HG03575 (cell line): ENCODE results near the gene HIGD1A.

Experiments used
- ATAC-seq: cut with Tn5 transposase; IDR thresholded peaks from one replicate; pipeline ENCODE4 v1.9.1; 2021; ENCODE audit not compliant: unreplicated experiment, insufficient number of reproducible peaks, low FRiP score; ENCODE audit errors: extremely low read depth

Gene HIGD1A

DNA sequence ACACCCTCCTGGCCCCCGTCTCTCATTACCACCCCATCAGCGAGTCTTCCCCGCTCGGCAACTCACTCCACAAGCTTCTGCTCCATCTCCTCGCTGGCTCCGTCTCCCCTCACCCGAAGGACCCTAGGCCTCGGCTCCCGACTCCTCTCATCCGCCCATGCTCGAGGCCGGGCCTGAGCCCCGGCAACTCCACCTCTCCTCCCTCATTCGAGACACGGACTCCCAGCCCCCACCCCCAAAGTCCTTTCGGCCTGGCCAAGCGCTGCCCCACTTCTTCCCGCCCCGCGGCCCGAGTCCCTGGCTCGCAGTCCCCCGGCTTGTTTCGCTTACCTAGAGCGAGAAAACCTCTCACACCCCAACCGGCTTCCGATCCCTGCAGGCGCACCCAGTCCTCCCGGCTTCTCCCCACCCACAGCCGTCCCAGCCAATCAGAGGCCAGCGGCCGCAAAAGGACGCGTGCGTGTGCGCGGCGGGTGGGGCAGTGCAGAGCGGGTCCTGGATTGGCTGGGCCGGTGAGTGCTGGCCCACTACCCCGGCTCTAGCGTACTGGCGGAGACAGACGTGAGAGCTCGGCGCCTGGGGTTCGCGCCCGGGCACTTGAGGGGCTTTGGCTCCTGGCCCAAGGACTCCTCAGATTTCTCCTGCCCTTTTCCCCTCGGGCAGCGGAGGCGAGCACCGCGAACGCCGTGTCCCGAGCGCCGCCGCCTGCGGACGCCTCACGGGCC, at the start of gene HIGD1A:
HIGD1A (minus strand) TSS at position 385 of the 725 bp plus-strand sequence. CDS start 10,237 bp downstream, outside the sequence.
- peak; percentile 84 for ATAC-seq

GRCh38 chr3:42853739-42854302, 49.5 kb upstream of the HIGD1A start:
- no peak for ATAC-seq

- ATAC-seq: no peak
Observed at GRCh38 chr3:42853056-42853455, 48.8 kb upstream of the HIGD1A start.

GRCh38 chr3:42852441-42852840, 48.2 kb upstream of the HIGD1A start:
- no peak for ATAC-seq

- ATAC-seq: no peak
Observed at GRCh38 chr3:42851228-42851834, 47.0 kb upstream of the HIGD1A start.

DNA sequence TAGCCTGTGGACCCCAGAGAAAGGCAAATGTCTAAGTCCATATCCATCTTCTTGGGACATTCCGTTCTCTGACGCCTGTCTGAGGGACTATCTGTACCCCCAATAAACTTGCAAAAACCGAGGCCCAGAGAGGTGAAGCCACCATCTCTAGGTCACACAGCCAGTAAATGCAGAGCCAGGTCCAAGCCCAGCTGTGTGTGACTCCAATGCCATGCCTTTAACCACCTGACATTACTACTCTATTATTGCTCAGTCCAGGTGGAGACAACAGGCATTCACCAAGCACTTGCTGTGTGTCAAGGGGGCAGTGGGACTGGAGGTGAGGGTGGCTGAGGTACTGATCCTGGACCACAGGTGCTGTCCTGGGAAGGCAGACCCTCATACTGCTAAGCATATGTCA, 46.0 kb upstream of the HIGD1A start:
- no peak for ATAC-seq

GRCh38 chr3:42849017-42849416, 44.7 kb upstream of the HIGD1A start:
- ATAC-seq: no peak

DNA sequence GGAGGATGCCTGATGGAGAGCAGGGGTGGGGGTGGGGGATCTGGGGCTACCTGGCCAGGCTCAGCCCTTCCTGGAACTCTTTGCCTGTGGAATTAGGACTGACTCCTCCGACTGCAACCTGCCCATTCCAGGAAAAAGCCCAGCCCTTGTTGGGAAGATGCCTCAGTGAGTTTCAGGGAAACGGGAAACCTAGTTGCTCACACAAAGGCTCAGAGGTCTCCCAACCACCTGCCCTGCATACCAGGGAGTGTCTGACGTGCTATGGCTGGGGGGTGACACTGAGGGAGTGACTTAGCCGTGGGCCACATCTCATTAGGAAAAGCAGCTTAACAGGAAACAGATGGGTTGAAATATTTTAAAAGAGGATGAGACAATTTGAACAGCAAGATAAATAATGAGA, 43.4 kb upstream of the HIGD1A start:
- no peak for ATAC-seq

- ATAC-seq: no peak
Observed at GRCh38 chr3:42846685-42847522, 42.6 kb upstream of the HIGD1A start.

DNA sequence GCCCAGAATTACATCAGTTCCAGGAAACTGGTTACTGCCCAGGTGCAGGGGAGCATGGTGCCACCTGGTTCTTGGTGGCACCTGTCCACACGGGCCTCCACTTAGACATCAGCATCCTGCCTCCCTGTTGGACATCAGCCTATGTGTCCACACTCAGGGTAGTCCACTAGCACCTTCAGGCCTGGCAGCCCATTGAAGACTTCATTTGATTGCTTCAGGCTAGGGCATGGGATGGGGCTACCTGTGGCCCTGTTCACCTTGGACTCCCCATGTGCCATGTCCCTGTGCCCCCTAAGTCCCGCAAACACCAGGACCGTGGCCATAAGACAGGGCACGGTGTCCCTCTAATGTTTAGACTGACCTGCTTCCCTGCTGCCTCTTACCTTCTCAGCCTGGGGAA, 40.5 kb upstream of the HIGD1A start:
- no peak for ATAC-seq

DNA sequence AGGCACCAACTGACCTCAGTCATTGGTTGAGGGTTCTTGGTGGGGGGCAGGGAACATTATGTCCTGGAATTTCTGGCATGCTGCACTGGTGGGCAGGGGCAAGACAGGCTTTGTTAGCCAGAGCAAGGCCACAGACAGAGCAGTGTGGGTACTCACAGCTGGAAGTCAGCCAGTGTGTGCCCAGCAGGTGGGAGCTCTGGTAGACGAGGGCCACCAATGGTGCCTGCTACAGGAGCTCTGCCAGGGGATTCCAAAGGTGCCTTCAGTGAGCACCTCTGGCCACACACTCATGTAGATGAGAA, 40.1 kb upstream of the HIGD1A start:
- ATAC-seq: no peak

DNA sequence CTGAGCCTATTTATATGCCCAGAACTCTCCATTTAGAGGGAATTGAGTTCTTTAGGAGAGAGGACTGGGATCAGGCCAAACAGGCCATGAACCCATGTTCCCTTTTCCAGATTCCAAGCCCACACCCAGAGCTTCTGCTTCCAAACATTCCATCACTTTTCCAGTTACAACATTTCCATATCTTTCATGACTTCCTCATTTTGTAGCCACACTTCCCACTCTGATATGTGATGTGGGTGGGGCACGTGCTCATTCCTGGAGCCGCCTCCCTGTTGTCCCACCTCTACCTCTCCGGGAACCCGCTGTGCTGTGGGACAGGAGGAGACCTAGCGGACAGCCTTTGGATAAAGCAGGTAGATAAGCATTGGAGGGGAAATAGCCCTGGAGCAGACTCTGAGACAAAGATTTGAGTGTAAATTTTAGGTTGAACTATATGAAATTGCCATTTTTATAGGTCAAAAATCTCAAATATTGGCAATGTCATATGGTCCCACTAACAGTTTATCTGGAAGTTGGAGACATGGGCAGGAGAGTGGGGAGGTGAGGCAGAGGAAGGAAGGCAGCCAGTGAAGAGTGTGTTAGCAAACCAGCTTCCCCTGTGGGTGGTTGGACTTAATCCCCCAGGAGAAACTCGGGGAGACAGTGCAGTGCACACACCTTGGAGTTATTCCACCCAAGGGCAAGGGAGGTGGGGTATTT, 39.6 kb upstream of the HIGD1A start:
- no peak for ATAC-seq

DNA sequence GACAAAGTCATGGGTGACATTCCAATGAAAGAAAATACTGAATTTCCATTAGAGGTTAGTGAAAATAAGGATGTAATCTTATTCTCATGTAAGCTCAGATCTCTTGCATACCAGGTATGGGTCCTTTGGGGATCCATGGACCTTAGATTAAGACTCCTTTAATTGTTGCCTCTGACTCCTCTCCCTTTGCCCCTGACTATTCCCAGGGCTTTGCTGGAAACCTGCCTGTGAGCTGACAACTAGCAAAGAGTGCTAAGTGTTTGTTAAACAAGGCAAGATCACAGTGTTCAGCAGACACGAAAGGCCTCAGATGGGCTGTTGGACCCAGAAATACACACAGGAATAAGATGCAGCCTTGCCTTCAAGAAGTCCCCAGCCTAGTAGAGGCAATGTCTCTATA, 37.0 kb upstream of the HIGD1A start:
- ATAC-seq: no peak

DNA sequence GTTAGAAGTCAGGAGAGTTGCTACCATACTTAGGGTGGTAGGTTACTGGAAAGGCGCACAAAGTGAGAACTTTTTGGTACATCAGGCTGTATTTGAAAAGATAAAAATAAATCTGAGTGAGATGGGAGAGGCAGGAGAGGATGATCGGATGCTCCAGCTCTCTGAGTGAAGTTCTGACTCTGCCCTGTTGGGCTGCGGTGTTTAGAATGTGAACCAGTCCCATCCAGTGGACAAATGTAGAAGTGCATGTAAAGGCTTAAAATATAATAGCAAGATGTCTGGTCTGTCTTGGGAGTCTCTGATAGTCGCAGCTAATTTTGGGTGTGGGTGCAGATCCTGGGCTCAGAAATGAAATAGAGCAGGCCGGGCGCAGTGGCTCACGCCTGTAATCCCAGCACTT, 35.3 kb upstream of the HIGD1A start:
- ATAC-seq: peak; percentile 85

GRCh38 chr3:42838571-42838970, 34.3 kb upstream of the HIGD1A start:
- no peak for ATAC-seq

DNA sequence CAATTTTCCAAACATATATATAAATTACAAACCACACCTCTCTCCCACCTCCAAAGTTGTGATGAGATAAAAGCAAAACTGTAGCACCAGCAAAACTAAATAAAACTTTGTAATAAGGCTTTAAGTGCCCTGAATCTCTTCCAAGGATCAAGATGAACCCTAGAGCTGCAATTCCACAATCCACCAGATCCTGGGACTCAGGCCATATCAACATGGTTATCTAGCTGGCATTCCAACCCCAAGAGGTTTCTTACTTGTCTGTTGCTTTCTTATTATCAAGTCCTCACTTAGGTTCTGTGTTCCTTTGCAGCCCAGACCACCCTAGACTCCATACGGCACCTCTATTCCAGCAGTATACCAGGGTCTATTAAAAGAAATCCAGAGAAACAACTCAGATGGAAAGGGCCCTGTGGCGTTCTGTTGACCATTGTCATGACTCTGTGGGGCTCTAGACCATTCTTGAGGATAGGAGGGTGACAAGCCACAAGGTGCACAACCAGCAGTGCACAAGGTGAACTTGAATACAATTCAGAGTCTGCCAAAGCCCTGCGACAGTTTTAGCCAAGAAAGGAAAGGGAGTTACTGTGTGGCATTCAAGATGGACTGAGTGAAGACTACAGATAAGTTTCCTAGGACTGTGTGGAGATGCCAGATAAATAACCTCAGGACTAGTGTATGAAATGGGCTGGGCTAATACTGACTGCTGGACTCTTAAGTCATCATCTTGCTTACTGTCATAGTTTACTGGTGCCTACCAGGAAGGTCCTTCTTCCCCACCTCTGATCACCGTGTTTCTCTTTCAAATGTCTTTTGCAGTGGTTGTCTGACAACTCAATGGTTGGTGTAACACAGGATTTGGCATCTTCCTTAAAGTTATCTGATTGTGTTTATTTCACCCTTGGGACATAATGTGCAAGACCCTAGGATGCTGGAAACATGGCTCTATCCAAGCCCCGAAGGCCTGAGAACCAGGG, 32.1 kb upstream of the HIGD1A start:
- ATAC-seq: no peak

DNA sequence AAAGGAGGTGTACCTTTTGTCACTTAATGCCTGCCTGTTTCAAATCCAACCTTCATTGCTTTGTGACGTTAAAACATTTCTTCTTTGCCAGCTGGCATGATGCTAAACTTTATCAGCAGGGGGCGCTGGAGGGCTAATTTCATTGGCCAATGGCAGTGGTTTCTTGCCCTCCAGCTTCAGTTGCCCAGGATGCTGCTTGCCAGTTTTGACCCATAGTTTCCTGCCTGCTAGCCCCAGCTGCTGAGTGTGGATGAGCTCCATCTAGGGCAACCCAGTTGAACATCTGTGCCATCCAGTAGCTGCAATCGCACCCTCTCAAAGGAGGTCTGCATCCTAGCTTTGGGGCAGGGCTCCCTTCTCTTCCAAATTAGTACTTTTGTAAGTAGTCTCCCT, 27.0 kb upstream of the HIGD1A start:
- no peak for ATAC-seq
